ENCODE data around the gene METAP2.
A peak's percentile ranks its signal among the peaks of the same experiment; 100 is the strongest.

DNA sequence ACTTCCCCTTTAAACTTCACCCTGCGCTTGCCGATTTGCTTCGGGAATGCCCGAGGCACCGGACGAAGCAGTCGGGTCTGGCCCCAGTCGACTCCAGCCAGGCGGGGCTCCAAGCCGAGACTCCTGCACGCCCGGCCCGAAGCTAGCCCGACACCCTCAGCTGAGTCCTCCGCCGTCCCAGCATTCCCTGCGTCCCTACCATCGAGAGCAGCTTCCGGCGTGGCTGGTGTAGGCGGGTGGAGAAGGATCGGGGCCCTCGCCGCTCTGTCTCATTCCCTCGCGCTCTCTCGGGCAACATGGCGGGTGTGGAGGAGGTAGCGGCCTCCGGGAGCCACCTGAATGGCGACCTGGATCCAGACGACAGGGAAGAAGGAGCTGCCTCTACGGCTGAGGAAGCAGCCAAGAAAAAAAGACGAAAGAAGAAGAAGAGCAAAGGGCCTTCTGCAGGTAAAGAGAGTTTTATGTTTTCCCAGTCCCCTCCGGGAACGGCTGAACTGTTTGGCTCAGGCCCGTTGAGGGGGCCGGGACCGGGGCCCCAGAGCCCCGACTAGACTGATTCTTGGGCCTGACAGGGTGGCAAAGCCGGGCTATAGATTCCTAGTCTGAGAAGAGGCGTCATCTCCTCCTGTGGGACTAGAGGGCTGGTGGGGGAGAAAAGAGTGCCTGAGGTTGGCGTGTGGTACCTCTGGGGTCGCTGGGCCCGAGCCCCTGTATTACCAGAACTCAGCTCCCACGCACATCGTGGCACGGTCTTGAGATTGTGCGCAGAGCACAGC, at the start of gene METAP2:
- TF ChIP-seq, protein P1, sequence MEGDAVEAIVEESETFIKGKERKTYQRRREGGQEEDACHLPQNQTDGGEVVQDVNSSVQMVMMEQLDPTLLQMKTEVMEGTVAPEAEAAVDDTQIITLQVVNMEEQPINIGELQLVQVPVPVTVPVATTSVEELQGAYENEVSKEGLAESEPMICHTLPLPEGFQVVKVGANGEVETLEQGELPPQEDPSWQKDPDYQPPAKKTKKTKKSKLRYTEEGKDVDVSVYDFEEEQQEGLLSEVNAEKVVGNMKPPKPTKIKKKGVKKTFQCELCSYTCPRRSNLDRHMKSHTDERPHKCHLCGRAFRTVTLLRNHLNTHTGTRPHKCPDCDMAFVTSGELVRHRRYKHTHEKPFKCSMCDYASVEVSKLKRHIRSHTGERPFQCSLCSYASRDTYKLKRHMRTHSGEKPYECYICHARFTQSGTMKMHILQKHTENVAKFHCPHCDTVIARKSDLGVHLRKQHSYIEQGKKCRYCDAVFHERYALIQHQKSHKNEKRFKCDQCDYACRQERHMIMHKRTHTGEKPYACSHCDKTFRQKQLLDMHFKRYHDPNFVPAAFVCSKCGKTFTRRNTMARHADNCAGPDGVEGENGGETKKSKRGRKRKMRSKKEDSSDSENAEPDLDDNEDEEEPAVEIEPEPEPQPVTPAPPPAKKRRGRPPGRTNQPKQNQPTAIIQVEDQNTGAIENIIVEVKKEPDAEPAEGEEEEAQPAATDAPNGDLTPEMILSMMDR (IDR thresholded peaks at IDR 0.05), result no peak
- TF ChIP-seq POLR2AphosphoS5 (IDR thresholded peaks at IDR 0.05; ENCODE audit: insufficient read depth in 1 of 2, low read depth in 1 of 2) (peak; percentile 94), POLR2A (IDR thresholded peaks at IDR 0.05) (peak in 1 of 2 donors; percentile 64)
